Epithelial cell of esophagus (primary cell): ENCODE data around the gene STRIP2.

Experiments used
- DNase-seq: peaks from one replicate; pipeline ENCODE4 v3.0.0; 2010; ENCODE audit warnings: low read depth
- H3K4me3 ChIP-seq: 2 replicates; pipeline ENCODE4 v1.5.1; 2011; ENCODE audit warnings: mild to moderate bottlenecking, low read length, control low read depth
- TF ChIP-seq, protein P1 (sequence below): IDR thresholded peaks from 2 replicates; pipeline ENCODE4 v1.5.1; 2011; ENCODE audit warnings: low read depth, mild to moderate bottlenecking, low read length, control low read depth, inconsistent platforms; ENCODE audit not compliant: insufficient read depth; ENCODE audit errors: missing control alignments

The STRIP2 gene

DNA sequence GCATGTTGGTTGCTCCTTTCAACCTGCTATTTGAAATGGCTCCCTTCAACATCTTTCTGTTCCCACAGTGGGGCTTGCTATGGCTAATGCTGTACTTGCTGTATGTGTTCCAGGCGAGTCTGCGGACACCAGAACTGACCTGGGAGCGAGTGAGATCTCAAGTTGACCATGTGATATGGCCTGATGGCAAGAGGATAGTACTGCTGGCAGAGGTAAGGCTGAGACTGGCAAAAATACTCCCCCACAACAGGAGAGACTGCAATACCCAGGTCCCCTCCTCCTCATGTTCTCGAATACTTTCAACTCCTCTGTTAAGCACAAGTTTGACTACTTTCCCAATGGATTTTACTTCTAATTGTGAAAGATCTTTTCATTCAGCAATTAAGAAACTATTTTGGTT lies 11.5 kb upstream of the STRIP2 start:
- DNase-seq, result no peak
- no peak overlapping the region for H3K4me3 ChIP-seq
- TF ChIP-seq, protein P1, sequence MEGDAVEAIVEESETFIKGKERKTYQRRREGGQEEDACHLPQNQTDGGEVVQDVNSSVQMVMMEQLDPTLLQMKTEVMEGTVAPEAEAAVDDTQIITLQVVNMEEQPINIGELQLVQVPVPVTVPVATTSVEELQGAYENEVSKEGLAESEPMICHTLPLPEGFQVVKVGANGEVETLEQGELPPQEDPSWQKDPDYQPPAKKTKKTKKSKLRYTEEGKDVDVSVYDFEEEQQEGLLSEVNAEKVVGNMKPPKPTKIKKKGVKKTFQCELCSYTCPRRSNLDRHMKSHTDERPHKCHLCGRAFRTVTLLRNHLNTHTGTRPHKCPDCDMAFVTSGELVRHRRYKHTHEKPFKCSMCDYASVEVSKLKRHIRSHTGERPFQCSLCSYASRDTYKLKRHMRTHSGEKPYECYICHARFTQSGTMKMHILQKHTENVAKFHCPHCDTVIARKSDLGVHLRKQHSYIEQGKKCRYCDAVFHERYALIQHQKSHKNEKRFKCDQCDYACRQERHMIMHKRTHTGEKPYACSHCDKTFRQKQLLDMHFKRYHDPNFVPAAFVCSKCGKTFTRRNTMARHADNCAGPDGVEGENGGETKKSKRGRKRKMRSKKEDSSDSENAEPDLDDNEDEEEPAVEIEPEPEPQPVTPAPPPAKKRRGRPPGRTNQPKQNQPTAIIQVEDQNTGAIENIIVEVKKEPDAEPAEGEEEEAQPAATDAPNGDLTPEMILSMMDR, result no peak

GRCh38 chr7:129423700-129424410 lies 10.4 kb upstream of the STRIP2 start:
- DNase-seq, result peak; percentile 76
- TF ChIP-seq, protein P1, result no peak
- no peak overlapping the region for H3K4me3 ChIP-seq

- TF ChIP-seq, protein P1, result no peak
- no peak for DNase-seq
- H3K4me3 ChIP-seq, result no peak overlapping the region
Measured at GRCh38 chr7:129426482-129426881, 7.8 kb upstream of the STRIP2 start.

DNA sequence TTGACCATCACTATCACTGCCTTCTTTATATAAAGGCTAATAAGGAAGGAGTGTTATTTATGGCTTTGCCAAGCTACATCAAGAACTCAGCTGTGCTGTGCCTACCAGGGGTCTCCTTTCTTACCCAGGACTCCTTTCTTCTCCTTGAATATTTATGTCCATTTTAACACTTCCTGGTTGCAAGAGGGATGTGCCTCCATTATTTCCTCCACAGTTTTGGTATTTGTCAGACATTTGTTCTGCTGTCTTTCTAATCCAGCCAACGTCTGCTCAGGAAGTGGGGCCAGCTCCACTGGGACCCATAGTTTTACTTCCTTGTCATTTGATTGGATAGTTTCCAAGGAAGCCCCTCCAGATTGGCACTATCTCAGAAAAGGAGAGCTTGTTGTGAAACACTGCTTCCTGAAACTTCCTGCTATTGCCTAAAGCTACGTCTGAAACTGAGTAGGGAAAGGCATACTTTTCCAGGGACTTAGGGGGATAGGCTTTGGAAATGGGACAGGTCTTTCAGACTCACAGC lies 6.6 kb upstream of the STRIP2 start:
- no peak for DNase-seq
- TF ChIP-seq, protein P1, result no peak

DNA sequence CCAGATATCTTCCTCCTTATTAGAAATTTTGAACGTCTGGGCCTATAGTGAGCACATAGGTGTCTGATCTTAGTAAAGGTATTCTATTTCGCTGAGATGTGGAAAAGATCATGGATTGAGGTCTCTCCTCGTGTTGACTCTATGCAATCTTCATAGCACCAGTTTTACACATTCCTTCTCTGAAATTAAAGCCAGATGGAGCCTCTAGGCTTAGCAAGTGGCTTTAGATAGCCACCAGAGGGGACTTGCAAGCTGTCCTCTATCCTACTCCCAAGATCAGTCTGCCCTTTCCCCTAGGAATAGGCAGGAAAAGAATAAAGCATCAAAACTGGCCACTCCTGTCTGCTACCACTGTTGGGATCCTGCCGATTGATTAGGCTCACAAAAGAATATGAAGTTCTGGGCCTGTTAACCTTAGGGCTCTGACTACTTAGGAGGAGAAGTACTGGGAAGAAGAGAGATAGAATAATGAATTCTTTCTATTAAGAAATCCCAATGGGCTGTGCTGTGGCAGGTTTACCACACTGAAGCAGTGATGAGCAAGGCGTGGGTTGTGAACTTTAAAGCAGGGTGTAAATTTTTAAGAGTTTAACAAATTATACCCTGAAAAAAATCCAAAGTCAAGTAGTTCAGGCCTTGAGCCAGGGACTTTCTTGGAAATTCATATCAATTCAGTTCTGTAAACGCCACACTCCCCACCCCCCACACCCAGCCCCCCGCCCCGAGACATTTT lies 2.2 kb upstream of the STRIP2 start:
- TF ChIP-seq, protein P1, result no peak
- no peak overlapping the region for H3K4me3 ChIP-seq
- no peak for DNase-seq

More for the DNA sequence above, 6.6 kb upstream of the STRIP2 start:
- no peak overlapping the region for H3K4me3 ChIP-seq

DNA sequence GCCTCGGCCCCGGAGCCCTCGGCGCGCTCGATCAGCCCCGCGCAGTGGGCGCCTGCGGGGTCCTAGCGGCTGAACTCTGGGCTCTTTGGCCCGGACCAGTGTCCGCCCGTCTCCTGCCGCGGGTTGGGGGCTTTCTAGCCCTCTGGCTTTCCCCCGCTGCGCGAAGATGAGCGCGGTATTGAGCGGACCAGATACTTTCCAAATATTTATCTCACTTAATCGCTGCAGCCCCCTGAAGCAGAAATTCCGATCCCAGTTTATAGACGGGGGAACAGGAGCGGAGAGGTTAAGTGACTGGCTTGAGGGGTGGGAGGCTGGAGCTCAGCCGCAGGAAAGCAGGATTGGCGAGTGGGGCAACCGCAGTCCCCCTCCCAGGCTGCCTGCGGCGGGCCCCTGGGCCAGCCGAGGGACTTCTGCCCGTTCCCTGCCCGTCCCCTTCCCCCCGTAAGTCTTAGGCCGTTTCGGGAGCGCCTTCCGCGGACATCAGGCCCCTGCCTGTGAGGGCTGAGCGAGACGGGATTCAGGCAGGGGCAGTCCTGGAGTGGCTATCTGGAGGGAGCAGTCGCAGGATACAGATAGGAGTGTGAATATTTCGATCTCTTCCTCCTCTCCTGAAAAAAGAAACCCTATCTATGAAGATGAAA lies 565 bp downstream of the STRIP2 start:
- peak; percentile 20 for DNase-seq
- H3K4me3 ChIP-seq, result peak overlapping the region; percentile 78
- TF ChIP-seq, protein P1, result no peak
